Keratinocyte (primary cell): Measurements from ENCODE around the gene CDH12. TPM values are rescaled to one million over a fixed set of nuclear protein-coding genes. Genes with fewer than 3 reads are reported as not detected.

ENCODE experiments used
- DNase-seq: peaks from one replicate; pipeline ENCODE4 v3.0.0-alpha.2; 2011; ENCODE audit warnings: low read depth, missing footprints, low spot score
- FAIRE-seq: peaks from 2 replicates; lab custom pipeline; 2011; peaks lifted over from hg19 to GRCh38; lab: Jason Lieb, UNC
- H2AFZ ChIP-seq: 2 replicates; pipeline ENCODE4 v1.6.0; 2012; ENCODE audit warnings: low read length, control low read depth, inconsistent platforms; ENCODE audit not compliant: control insufficient read depth
- H3K27ac ChIP-seq: 2 replicates; pipeline ENCODE4 v1.5.1; 2011; ENCODE audit warnings: low read length; ENCODE audit not compliant: control insufficient read depth, insufficient read depth
- H3K27me3 ChIP-seq: 3 replicates; pipeline ENCODE4 v1.6.0; 2011; ENCODE audit warnings: low read length; ENCODE audit not compliant: control insufficient read depth, insufficient read depth; ENCODE audit errors: extremely low read depth
- H3K36me3 ChIP-seq, 2 experiments: 2 replicates in 1 of 2; 3 replicates in 1 of 2; pipeline ENCODE4 v1.5.1; 2011; ENCODE audit warnings: low read length in 2 of 2, mild to moderate bottlenecking in 1 of 2; ENCODE audit not compliant: control insufficient read depth in 2 of 2, insufficient read depth in 2 of 2; ENCODE audit errors: extremely low read depth in 1 of 2
- H3K4me1 ChIP-seq: 3 replicates; pipeline ENCODE4 v1.5.1; 2011; ENCODE audit warnings: low read length; ENCODE audit not compliant: control insufficient read depth, insufficient read depth; ENCODE audit errors: extremely low read depth
- H3K4me2 ChIP-seq: 3 replicates; pipeline ENCODE4 v1.6.0; 2011; ENCODE audit warnings: low read depth, low read length; ENCODE audit not compliant: control insufficient read depth, insufficient read depth; ENCODE audit errors: extremely low read depth
- H3K4me3 ChIP-seq, 3 experiments: fragments of 200-600 bp in 1 of 3; sonication (generic) in 1 of 3; 2 replicates in 2 of 3; 3 replicates in 1 of 3; pipeline ENCODE4 v1.5.1; 2011 to 2016; ENCODE audit warnings: low read length in 3 of 3, mild to moderate bottlenecking in 3 of 3, control low read depth in 2 of 3, inconsistent platforms in 1 of 3, low read depth in 1 of 3, mixed read lengths in 1 of 3, mixed run types in 1 of 3, moderate library complexity in 1 of 3; ENCODE audit not compliant: control insufficient read depth in 2 of 3, insufficient read depth in 2 of 3; ENCODE audit errors: extremely low read depth in 1 of 3
- H3K79me2 ChIP-seq: 2 replicates; pipeline ENCODE4 v1.6.0; 2012; ENCODE audit warnings: low read length; ENCODE audit not compliant: control insufficient read depth, insufficient read depth
- H3K9ac ChIP-seq: 3 replicates; pipeline ENCODE4 v1.6.0; 2011; ENCODE audit warnings: low read length; ENCODE audit not compliant: control insufficient read depth, insufficient read depth; ENCODE audit errors: extremely low read depth
- H3K9me1 ChIP-seq: 3 replicates; pipeline ENCODE4 v1.6.0; 2011; ENCODE audit warnings: low read length; ENCODE audit not compliant: control insufficient read depth, insufficient read depth; ENCODE audit errors: extremely low read depth
- H3K9me3 ChIP-seq: 2 replicates; pipeline ENCODE4 v1.5.1; 2012; ENCODE audit warnings: low read depth, low read length; ENCODE audit not compliant: control insufficient read depth
- H4K20me1 ChIP-seq: 3 replicates; pipeline ENCODE4 v1.6.0; 2011; ENCODE audit warnings: low read length; ENCODE audit not compliant: control insufficient read depth, insufficient read depth; ENCODE audit errors: extremely low read depth
- CTCF ChIP-seq, 3 experiments: IDR thresholded peaks in 1 of 3; conservative IDR thresholded peaks in 1 of 3; optimal IDR thresholded peaks in 1 of 3; 2 replicates in 2 of 3; 3 replicates in 1 of 3; pipeline versions ENCODE3 to v1.5.1; 2011; ENCODE audit warnings: low read length in 3 of 3, mild to moderate bottlenecking in 3 of 3, moderate library complexity in 2 of 3, control low read depth in 1 of 3, inconsistent platforms in 1 of 3; ENCODE audit not compliant: insufficient read depth in 2 of 3; ENCODE audit errors: extremely low read depth in 1 of 3
- EZH2 ChIP-seq: IDR thresholded peaks from one replicate; pipeline ENCODE4 v1.6.1; 2012; ENCODE audit warnings: inconsistent platforms, mild to moderate bottlenecking, low read length, moderate library complexity
- dilution Hi-C: fragments of 300-500 bp; cut with MboI; formaldehyde crosslinking; loops from one replicate; pipeline ENCODE4 v1.7.0; 2020; ENCODE audit warnings: low sequenced_read_pairs; ENCODE audit not compliant: extremely low pct_ligation_motif_present
- polyA plus RNA-seq, 5 experiments: library from polyadenylated mRNA; depleted of rRNA in 3 of 5; stranded (reverse) in 3 of 5; stranded (forward) in 1 of 5; unstranded in 1 of 5; fragments of >200 nt; gene quantifications; 1 replicate in 1 of 5; 2 replicates in 3 of 5; 3 replicates in 1 of 5; pipeline versions ENCODE4 v1.2.1 to v1.2.3, GENCODE V29; 2011 to 2012; ENCODE audit warnings: missing spikeins in 2 of 5, low read depth in 1 of 5, low replicate concordance in 1 of 5

The CDH12 gene
- polyA plus RNA-seq, 1 donor (not counting 4 experiments of a cell fraction or from before 2014, with no cell fraction given): not detected

GRCh38 chr5:22480305-22480704 lies 372.8 kb downstream of the CDH12 start:
- dilution Hi-C loops: no loop called here
- Histone ChIP-seq H3K4me3 (no peak overlapping the region), H3K4me2 (no peak overlapping the region), H3K9ac (no peak overlapping the region), H3K9me1 (no peaks in the 10 kb centered on the region), H3K9me3 (no peaks in the 10 kb centered on the region), H2AFZ (no peak overlapping the region), H3K79me2 (no peaks in the 10 kb centered on the region), H3K4me1 (no peaks in the 10 kb centered on the region), H3K27me3 (no peaks in the 10 kb centered on the region), H3K36me3 (no peaks in the 10 kb centered on the region), H3K27ac (no peak overlapping the region), H4K20me1 (no peaks in the 10 kb centered on the region)
- FAIRE-seq: no peak
- DNase-seq: no peak
- TF ChIP-seq CTCF (optimal IDR thresholded peaks at IDR 0.05 in 1 of 3, IDR thresholded peaks at IDR 0.05 in 1 of 3, conservative IDR thresholded peaks at IDR 0.05 in 1 of 3; ENCODE audit: extremely low read depth in 1 of 3, insufficient read depth in 2 of 3, low read length in 3 of 3) (no peak), EZH2 (no peak)

GRCh38 chr5:22473886-22474285 lies 379.3 kb downstream of the CDH12 start:
- Histone ChIP-seq H3K4me3 (no peak overlapping the region), H3K27me3 (no peaks in the 10 kb centered on the region), H3K4me1 (no peaks in the 10 kb centered on the region), H3K79me2 (no peaks in the 10 kb centered on the region), H2AFZ (no peak overlapping the region), H4K20me1 (no peaks in the 10 kb centered on the region), H3K9me3 (no peaks in the 10 kb centered on the region), H3K9ac (no peak overlapping the region), H3K27ac (no peak overlapping the region), H3K36me3 (no peaks in the 10 kb centered on the region), H3K4me2 (no peak overlapping the region), H3K9me1 (no peaks in the 10 kb centered on the region)
- FAIRE-seq (no peak), DNase-seq (no peak)
- dilution Hi-C loops: no loop called here
- no peak for TF ChIP-seq EZH2
- no peak for TF ChIP-seq CTCF (optimal IDR thresholded peaks at IDR 0.05 in 1 of 3, IDR thresholded peaks at IDR 0.05 in 1 of 3, conservative IDR thresholded peaks at IDR 0.05 in 1 of 3; ENCODE audit: extremely low read depth in 1 of 3, insufficient read depth in 2 of 3, low read length in 3 of 3)
